Measurements from ENCODE around the gene CACNB2.

DNA sequence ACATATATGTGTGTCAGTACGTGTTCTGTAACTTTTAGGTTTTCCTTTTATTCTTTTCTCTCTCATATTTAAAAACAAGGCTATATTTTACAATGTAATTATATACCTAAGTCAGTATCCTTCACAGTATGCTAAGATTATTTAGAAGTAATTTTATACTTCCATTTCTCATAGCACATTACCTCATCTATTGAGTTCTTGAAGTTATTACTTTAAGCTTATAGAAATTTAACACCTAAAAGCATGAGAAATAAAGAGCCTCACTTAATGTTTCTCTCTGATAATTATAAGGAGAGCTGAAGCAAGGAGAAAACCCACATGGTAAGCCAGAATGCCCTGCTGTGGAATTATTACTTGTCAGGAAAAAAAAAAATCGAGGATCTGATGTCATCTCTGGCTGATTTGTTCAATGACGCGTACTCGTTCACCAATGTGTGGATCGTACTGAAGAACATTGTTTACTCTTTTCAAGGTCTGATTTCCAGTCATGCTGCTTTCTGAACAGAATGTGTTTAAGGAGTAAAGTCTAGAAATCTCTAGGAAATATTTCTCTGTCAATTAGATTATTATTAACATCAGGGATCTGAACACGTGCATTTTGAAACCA lies 21.9 kb downstream of the CACNB2 start:
- TF ChIP-seq, protein P1, sequence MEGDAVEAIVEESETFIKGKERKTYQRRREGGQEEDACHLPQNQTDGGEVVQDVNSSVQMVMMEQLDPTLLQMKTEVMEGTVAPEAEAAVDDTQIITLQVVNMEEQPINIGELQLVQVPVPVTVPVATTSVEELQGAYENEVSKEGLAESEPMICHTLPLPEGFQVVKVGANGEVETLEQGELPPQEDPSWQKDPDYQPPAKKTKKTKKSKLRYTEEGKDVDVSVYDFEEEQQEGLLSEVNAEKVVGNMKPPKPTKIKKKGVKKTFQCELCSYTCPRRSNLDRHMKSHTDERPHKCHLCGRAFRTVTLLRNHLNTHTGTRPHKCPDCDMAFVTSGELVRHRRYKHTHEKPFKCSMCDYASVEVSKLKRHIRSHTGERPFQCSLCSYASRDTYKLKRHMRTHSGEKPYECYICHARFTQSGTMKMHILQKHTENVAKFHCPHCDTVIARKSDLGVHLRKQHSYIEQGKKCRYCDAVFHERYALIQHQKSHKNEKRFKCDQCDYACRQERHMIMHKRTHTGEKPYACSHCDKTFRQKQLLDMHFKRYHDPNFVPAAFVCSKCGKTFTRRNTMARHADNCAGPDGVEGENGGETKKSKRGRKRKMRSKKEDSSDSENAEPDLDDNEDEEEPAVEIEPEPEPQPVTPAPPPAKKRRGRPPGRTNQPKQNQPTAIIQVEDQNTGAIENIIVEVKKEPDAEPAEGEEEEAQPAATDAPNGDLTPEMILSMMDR (IDR thresholded peaks at IDR 0.05) = no peak
- TF ChIP-seq POLR2AphosphoS5 (IDR thresholded peaks at IDR 0.05) = no peak

Measured in esophagus muscularis mucosa (tissue), 3 donors.